A204.1 (cell line): ENCODE data around the gene PDRG1.
"Not testable (repeated sequence)": the region's sequence is repeated elsewhere in the genome, so short reads cannot be mapped to it uniquely, and the experiment has no call there.

Experiments used
- FAIRE-seq: peaks from 2 replicates; lab custom pipeline; 2012; peaks lifted over from hg19 to GRCh38; lab: Jason Lieb, UNC

Gene PDRG1

GRCh38 chr20:31966991-31967655 is 15.3 kb upstream of the PDRG1 start:
- FAIRE-seq: no peak

GRCh38 chr20:31963889-31964288 is 12.0 kb upstream of the PDRG1 start:
- FAIRE-seq: no peak

GRCh38 chr20:31962761-31963160 is 10.9 kb upstream of the PDRG1 start:
- FAIRE-seq: no peak

- no peak for FAIRE-seq
Measured at GRCh38 chr20:31956556-31957526, 5.0 kb upstream of the PDRG1 start.

- no peak for FAIRE-seq
Measured at GRCh38 chr20:31954500-31954899, 2.7 kb upstream of the PDRG1 start.

- no peak for FAIRE-seq
Measured at GRCh38 chr20:31953556-31954148, 1.8 kb upstream of the PDRG1 start.

GRCh38 chr20:31951203-31951529 is 680 bp downstream of the PDRG1 start:
- no peak for FAIRE-seq

GRCh38 chr20:31949877-31950646 is 1.8 kb downstream of the PDRG1 start:
- FAIRE-seq: no peak

- no peak for FAIRE-seq
Measured at GRCh38 chr20:31948008-31948407, 3.8 kb downstream of the PDRG1 start.

- FAIRE-seq: no peak
Measured at GRCh38 chr20:31945785-31946184, 6.1 kb downstream of the PDRG1 start.

GRCh38 chr20:31945319-31945718 is 6.5 kb downstream of the PDRG1 start:
- no peak for FAIRE-seq

GRCh38 chr20:31943052-31943471 is 8.8 kb downstream of the PDRG1 start:
- FAIRE-seq: no peak

GRCh38 chr20:31939661-31940060 is 12.2 kb downstream of the PDRG1 start:
- FAIRE-seq: no peak

GRCh38 chr20:31937820-31938219 is 14.0 kb downstream of the PDRG1 start:
- FAIRE-seq: no peak

GRCh38 chr20:31936420-31936819 is 15.4 kb downstream of the PDRG1 start:
- no peak for FAIRE-seq

- no peak for FAIRE-seq
Measured at GRCh38 chr20:31934968-31935764, 16.7 kb downstream of the PDRG1 start.

GRCh38 chr20:31934491-31934890 is 17.4 kb downstream of the PDRG1 start:
- FAIRE-seq: no peak

GRCh38 chr20:31933698-31934097 is 18.1 kb downstream of the PDRG1 start:
- FAIRE-seq: no peak

- no peak for FAIRE-seq
Measured at GRCh38 chr20:31930779-31931178, 21.1 kb downstream of the PDRG1 start.

GRCh38 chr20:31929631-31930030 is 22.2 kb downstream of the PDRG1 start:
- not testable (repeated sequence) for FAIRE-seq

GRCh38 chr20:31927627-31928159 is 24.2 kb downstream of the PDRG1 start:
- no peak for FAIRE-seq
